Stimulated activated naive CD4-positive, alpha-beta T cell (primary cell): ENCODE data around the gene KLK15.

Source experiments
- DNase-seq, 6 experiments: peaks; one replicate each; lab custom pipeline; 2025; lab: John Stamatoyannopoulos, UW

The KLK15 gene, protein sequence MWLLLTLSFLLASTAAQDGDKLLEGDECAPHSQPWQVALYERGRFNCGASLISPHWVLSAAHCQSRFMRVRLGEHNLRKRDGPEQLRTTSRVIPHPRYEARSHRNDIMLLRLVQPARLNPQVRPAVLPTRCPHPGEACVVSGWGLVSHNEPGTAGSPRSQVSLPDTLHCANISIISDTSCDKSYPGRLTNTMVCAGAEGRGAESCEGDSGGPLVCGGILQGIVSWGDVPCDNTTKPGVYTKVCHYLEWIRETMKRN

DNA sequence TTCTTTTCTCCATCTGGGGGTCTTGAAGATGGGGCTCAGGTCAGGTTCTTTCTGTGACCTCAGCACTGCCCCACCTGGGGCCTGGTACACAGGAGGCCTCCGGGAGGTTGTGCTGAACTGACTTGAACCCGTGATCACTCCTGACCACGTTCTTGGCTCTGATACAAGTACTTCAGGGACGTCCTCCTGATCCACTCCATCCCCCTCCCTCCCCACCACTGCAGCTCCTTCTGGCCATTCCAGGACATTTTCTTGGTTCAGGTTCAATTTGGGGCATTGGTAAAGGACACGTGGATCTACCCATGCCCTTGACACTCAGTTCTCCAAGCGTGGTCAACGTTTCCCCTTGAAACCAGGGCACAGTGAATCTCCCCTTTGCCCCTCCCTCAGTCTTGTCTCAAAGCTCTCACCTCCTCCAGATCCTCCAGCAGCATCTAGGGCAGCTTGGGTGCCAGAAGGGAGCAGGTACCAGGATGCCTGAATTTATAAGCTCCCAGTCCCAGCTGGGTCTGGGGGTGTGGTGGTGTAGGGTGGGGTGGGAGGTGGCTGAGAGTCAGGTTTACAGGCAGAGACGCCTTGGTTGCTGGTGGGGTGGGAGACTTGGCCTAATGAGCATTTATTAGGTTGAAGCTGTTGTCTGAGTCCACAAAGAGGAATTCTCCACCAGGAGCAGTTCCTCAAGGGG is at the start of gene KLK15:
TSS of gene KLK15 (minus strand) at position 458 of the 685 bp plus-strand sequence. CDS start 2,082 bp downstream, outside the sequence.
- DNase-seq: no peak

DNA sequence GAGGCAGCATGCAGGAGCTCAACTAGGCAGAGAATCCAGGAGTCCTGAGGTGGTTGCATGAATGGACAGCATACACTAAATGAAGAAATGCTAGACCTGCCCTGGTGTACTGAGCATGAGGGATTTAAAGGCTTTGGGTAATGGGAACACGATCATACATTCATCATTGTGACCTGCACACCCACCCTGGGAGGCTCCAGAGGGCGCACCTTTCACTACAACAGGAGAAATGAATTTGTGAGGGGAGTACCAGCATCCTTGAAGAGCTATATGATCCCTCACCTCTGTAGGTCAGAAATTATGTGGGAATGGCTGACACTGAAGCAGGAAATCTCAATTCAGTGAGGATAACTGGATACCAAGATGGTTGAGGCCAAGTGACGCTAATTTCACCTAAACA is 48.8 kb upstream of the KLK15 start:
- DNase-seq: no peak

DNA sequence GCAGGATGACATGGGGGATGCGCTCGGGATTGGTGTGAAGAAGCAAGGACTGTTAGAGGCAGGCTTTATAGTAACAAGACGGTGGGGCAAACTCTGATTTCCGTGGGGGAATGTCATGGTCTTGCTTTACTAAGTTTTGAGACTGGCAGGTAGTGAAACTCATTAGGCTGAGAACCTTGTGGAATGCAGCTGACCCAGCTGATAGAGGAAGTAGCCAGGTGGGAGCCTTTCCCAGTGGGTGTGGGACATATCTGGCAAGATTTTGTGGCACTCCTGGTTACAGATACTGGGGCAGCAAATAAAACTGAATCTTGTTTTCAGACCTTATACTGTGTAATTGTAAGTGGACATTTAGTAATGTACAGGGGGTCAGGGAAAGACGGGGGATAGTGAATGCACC is 46.9 kb upstream of the KLK15 start:
- no peak for DNase-seq

DNA sequence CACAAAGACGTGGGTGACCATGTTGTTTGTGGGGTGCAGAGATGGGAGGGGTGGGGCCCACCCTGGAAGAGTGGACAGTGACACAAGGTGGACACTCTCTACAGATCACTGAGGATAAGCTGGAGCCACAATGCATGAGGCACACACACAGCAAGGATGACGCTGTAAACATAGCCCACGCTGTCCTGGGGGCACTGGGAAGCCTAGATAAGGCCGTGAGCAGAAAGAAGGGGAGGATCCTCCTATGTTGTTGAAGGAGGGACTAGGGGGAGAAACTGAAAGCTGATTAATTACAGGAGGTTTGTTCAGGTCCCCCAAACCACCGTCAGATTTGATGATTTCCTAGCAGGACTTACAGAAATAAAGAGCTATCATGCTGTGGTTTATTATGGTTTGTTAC is 45.5 kb upstream of the KLK15 start:
- no peak for DNase-seq

DNA sequence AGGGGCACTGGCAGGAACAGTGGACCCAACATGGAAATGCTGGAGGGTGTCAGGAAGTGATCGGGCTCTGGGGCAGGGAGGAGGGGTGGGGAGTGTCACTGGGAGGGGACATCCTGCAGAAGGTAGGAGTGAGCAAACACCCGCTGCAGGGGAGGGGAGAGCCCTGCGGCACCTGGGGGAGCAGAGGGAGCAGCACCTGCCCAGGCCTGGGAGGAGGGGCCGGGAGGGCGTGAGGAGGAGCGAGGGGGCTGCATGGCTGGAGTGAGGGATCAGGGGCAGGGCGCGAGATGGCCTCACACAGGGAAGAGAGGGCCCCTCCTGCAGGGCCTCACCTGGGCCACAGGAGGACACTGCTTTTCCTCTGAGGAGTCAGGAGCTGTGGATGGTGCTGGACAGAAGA is 44.0 kb upstream of the KLK15 start:
- DNase-seq: no peak

DNA sequence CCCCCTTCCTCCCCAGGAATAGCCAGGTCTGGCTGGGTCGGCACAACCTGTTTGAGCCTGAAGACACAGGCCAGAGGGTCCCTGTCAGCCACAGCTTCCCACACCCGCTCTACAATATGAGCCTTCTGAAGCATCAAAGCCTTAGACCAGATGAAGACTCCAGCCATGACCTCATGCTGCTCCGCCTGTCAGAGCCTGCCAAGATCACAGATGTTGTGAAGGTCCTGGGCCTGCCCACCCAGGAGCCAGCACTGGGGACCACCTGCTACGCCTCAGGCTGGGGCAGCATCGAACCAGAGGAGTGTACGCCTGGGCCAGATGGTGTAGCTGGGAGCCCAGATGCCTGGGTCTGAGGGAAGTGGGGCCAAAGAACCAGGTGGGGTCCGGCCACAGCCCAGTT is 43.1 kb upstream of the KLK15 start:
- DNase-seq: no peak

DNA sequence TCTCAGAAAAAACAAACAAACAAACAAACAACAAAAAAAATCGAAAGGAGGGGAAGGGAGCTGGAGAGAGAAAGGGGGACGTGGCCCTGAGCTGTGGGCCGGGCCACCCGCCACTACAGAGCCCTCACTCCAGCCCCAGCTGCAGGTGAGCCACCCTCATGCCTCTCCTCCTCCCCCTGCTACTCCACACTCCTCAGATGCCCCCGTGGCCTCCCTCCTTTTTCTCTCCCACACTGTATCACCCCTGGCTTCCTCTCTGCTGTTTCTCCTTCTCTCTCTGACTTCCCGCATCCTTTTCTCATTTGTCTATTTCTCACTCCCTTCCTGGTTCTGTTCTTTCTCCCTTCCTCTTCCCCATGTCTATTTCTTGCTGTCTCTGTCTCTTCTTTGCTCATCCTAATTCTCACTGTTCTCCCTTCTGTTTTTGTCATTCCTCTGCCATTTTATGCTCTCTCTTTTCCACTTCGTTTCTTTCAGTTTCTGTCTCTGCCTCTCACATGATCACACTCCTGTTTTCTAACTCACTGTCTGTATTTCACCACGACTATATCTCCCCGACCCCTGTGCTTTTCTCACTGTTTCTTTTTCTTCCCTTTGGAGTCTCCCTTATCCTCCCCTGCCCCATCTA is 42.5 kb upstream of the KLK15 start:
- DNase-seq: no peak

DNA sequence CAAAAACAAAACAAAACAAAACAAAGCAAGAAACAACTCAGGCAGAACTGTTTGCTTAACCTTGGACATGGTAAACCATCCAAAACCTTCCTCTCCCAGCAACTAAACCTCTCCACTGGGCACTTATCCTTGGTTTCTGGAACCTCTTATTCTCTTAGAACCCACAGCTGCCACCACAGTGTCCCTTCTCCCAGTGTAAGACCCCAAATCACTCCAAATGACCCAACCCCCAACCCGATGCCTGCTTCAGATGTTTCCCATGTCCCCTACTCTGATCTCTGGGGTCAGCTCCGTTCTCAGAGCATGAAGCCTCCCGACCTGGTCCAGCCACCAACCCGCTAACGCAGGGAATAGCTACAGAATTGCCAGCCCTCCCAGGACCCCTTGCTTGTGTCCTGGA is 40.8 kb upstream of the KLK15 start:
- DNase-seq: no peak

DNA sequence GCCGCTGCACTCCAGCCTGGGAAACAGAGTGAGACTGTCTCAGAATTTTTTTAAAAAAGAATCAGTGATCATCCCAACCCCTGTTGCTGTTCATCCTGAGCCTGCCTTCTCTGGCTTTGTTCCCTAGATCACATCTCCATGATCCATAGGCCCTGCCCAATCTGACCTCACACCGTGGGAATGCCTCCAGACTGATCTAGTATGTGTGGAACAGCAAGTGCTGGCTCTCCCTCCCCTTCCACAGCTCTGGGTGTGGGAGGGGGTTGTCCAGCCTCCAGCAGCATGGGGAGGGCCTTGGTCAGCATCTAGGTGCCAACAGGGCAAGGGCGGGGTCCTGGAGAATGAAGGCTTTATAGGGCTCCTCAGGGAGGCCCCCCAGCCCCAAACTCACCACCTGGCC is 39.7 kb upstream of the KLK15 start, which contains the start of gene KLK2:
TSS of gene KLK2 (plus strand) at position 384 of the 400 bp plus-strand sequence. CDS start 35 bp downstream, outside the sequence.
- no peak for DNase-seq

DNA sequence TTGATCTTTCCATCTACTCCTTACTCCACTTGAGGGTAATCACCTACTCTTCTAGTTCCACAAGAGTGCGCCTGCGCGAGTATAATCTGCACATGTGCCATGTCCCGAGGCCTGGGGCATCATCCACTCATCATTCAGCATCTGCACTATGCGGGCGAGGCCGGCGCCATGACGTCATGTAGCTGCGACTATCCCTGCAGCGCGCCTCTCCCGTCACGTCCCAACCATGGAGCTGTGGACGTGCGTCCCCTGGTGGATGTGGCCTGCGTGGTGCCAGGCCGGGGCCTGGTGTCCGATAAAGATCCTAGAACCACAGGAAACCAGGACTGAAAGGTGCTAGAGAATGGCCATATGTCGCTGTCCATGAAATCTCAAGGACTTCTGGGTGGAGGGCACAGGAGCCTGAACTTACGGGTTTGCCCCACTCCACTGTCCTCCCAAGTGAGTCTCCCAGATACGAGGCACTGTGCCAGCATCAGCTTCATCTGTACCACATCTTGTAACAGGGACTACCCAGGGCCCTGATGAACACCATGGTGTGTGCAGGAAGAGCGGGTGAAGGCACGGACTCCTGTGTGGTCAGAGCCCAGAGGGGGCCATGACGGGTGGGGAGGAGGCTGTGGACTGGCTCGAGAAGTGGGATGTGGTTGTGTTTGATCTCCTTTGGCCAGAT is 37.2 kb upstream of the KLK15 start:
- DNase-seq: no peak

DNA sequence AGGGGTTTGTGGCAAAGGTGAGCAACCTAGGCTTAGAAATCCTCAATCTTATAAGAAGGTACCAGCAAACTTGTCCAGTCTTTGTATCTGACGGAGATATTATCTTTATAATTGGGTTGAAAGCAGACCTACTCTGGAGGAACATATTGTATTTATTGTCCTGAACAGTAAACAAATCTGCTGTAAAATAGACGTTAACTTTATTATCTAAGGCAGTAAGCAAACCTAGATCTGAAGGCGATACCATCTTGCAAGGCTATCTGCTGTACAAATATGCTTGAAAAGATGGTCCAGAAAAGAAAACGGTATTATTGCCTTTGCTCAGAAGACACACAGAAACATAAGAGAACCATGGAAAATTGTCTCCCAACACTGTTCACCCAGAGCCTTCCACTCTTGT is 36.1 kb upstream of the KLK15 start:
- DNase-seq: no peak

DNA sequence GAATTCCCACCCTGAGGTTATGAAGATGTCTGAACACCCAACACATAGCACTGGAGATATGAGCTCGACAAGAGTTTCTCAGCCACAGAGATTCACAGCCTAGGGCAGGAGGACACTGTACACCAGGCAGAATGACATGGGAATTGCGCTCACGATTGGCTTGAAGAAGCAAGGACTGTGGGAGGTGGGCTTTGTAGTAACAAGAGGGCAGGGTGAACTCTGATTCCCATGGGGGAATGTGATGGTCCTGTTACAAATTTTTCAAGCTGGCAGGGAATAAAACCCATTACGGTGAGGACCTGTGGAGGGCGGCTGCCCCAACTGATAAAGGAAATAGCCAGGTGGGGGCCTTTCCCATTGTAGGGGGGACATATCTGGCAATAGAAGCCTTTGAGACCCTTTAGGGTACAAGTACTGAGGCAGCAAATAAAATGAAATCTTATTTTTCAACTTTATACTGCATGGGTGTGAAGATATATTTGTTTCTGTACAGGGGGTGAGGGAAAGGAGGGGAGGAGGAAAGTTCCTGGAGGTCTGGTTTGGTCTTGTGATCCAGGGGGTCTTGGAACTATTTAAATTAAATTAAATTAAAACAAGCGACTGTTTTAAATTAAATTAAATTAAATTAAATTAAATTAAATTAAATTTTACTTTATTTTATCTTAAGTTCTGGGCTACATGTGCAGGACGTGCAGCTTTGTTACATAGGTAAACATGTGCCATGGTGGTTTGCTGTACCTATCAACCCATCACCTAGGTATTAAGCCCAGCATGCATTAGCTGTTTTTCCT is 28.3 kb upstream of the KLK15 start:
- no peak for DNase-seq

DNA sequence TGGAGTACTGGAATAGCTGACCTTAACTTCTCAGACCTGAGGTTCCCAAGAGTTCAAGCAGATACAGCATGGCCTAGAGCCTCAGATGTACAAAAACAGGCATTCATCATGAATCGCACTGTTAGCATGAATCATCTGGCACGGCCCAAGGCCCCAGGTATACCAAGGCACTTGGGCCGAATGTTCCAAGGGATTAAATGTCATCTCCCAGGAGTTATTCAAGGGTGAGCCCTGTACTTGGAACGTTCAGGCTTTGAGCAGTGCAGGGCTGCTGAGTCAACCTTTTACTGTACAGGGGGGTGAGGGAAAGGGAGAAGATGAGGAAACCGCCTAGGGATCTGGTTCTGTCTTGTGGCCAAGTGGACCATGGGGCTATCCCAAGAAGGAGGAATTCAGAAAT is 27.6 kb upstream of the KLK15 start:
- DNase-seq: no peak

DNA sequence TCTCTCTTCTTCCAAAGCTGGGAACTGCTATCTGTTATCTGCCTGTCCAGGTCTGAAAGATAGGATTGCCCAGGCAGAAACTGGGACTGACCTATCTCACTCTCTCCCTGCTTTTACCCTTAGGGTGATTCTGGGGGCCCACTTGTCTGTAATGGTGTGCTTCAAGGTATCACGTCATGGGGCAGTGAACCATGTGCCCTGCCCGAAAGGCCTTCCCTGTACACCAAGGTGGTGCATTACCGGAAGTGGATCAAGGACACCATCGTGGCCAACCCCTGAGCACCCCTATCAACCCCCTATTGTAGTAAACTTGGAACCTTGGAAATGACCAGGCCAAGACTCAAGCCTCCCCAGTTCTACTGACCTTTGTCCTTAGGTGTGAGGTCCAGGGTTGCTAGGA is 26.5 kb upstream of the KLK15 start:
- no peak for DNase-seq

DNA sequence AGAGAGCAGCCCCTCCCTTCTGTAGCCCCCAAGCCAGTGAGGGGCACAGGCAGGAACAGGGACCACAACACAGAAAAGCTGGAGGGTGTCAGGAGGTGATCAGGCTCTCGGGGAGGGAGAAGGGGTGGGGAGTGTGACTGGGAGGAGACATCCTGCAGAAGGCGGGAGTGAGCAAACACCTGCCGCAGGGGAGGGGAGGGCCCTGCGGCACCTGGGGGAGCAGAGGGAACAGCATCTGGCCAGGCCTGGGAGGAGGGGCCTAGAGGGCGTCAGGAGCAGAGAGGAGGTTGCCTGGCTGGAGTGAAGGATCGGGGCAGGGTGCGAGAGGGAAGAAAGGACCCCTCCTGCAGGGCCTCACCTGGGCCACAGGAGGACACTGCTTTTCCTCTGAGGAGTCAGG is 25.5 kb upstream of the KLK15 start:
- DNase-seq: no peak

DNA sequence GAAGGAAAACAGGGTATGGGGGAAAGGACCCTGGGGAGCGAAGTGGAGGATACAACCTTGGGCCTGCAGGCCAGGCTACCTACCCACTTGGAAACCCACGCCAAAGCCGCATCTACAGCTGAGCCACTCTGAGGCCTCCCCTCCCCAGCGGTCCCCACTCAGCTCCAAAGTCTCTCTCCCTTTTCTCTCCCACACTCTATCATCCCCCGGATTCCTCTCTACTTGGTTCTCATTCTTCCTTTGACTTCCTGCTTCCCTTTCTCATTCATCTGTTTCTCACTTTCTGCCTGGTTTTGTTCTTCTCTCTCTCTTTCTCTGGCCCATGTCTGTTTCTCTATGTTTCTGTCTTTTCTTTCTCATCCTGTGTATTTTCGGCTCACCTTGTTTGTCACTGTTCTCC is 24.0 kb upstream of the KLK15 start:
- DNase-seq: no peak

DNA sequence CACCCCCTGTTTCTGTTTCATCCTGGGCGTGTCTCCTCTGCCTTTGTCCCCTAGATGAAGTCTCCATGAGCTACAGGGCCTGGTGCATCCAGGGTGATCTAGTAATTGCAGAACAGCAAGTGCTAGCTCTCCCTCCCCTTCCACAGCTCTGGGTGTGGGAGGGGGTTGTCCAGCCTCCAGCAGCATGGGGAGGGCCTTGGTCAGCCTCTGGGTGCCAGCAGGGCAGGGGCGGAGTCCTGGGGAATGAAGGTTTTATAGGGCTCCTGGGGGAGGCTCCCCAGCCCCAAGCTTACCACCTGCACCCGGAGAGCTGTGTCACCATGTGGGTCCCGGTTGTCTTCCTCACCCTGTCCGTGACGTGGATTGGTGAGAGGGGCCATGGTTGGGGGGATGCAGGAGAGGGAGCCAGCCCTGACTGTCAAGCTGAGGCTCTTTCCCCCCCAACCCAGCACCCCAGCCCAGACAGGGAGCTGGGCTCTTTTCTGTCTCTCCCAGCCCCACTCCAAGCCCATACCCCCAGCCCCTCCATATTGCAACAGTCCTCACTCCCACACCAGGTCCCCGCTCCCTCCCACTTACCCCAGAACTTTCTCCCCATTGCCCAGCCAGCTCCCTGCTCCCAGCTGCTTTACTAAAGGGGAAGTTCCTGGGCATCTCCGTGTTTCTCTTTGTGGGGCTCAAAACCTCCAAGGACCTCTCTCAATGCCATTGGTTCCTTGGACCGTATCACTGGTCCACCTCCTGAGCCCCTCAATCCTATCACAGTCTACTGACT is 21.4 kb upstream of the KLK15 start, which contains the start of gene KLK3:
TSS of gene KLK3 (plus strand) at position 280 of the 775 bp plus-strand sequence. CDS start at position 321, 41 bp downstream.
- no peak for DNase-seq

DNA sequence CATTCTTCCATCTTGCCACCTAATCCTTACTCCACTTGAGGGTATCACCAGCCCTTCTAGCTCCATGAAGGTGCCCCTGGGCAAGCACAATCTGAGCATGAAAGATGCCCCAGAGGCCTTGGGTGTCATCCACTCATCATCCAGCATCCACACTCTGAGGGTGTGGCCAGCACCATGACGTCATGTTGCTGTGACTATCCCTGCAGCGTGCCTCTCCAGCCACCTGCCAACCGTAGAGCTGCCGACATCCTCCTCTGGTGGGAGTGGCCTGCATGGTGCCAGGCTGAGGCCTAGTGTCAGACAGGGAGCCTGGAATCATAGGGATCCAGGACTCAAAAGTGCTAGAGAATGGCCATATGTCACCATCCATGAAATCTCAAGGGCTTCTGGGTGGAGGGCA is 18.2 kb upstream of the KLK15 start:
- DNase-seq: no peak

DNA sequence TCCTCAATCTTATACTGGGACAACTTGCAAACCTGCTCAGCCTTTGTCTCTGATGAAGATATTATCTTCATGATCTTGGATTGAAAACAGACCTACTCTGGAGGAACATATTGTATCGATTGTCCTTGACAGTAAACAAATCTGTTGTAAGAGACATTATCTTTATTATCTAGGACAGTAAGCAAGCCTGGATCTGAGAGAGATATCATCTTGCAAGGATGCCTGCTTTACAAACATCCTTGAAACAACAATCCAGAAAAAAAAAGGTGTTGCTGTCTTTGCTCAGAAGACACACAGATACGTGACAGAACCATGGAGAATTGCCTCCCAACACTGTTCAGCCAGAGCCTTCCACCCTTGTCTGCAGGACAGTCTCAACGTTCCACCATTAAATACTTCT is 17.4 kb upstream of the KLK15 start:
- no peak for DNase-seq

DNA sequence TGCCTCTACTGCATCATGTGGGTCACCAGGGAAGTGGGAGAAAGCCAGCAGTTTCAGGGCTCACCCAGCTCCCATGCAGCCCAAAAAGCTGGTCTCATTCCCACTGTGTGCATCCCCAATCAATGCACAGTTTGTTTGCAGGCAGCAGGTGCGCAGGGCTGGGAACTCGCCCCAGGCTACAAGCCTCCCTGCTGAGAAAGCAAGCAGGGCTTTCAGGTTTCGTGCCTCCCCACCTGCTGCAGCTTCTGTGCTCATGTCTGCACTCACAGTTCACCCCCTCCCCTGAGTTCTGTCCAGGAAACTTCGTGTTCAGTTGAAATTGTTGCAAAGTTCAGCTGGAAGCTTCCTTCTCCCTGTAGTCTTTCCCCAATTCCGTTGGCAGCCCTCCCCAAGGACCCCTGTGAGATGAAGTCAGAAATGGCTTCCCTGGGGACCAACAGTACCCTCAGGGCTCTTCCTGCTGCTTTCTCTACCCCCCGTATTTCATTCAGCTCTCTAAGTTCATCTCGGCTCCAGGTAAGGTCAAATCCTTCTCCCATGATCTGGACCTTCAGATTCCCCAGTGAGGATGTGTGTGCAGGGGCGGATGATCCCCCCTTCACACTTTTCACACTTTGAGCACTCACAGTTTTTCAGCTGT is 11.0 kb upstream of the KLK15 start:
- no peak for DNase-seq
